Activated CD4-positive, alpha-beta T cell treated with anti-CD3 and anti-CD28 coated beads for 48 hours (primary cell): ENCODE measurements around the gene DENND1A.

Experiments
- DNase-seq: peaks from one replicate; pipeline ENCODE4 v3.0.0-alpha.2; 2020

DENND1A gene

GRCh38 chr9:123812984-123813383 lies 116.9 kb downstream of the DENND1A start:
- DNase-seq = no peak

- no peak for DNase-seq
These were observed 122.7 kb downstream of the DENND1A start for GRCh38 chr9:123807251-123807650.

GRCh38 chr9:123806829-123807228 lies 123.1 kb downstream of the DENND1A start:
- DNase-seq = no peak

GRCh38 chr9:123798195-123798594 lies 131.7 kb downstream of the DENND1A start:
- no peak for DNase-seq

- no peak for DNase-seq
These were observed 133.1 kb downstream of the DENND1A start for GRCh38 chr9:123796618-123797484.

GRCh38 chr9:123796094-123796493 lies 133.8 kb downstream of the DENND1A start:
- no peak for DNase-seq

- no peak for DNase-seq
These were observed 134.6 kb downstream of the DENND1A start for GRCh38 chr9:123795336-123795735.

GRCh38 chr9:123792501-123792900 lies 137.4 kb downstream of the DENND1A start:
- DNase-seq = no peak

GRCh38 chr9:123789554-123790292 lies 140.2 kb downstream of the DENND1A start:
- DNase-seq = no peak

- DNase-seq = no peak
These were observed 142.5 kb downstream of the DENND1A start for GRCh38 chr9:123787416-123787815.

GRCh38 chr9:123784518-123784917 lies 145.4 kb downstream of the DENND1A start:
- DNase-seq = no peak

GRCh38 chr9:123778232-123778902 lies 151.6 kb downstream of the DENND1A start:
- DNase-seq = no peak

- DNase-seq = no peak
These were observed 153.0 kb downstream of the DENND1A start for GRCh38 chr9:123776708-123777537.

- DNase-seq = no peak
These were observed 154.3 kb downstream of the DENND1A start for GRCh38 chr9:123775289-123776284.

- no peak for DNase-seq
These were observed 156.1 kb downstream of the DENND1A start for GRCh38 chr9:123773783-123774182.

GRCh38 chr9:123772967-123773366 lies 157.0 kb downstream of the DENND1A start:
- no peak for DNase-seq

- no peak for DNase-seq
These were observed 157.6 kb downstream of the DENND1A start for GRCh38 chr9:123772374-123772773.

- no peak for DNase-seq
These were observed 158.2 kb downstream of the DENND1A start for GRCh38 chr9:123771690-123772089.

GRCh38 chr9:123769719-123770118 lies 160.2 kb downstream of the DENND1A start:
- DNase-seq = no peak

GRCh38 chr9:123763910-123764588 lies 165.9 kb downstream of the DENND1A start:
- no peak for DNase-seq
